Skeletal muscle satellite cell (primary cell): ENCODE data around the gene SMIM11.
"Not testable (repeated sequence)": the region's sequence is repeated elsewhere in the genome, so short reads cannot be mapped to it uniquely, and the experiment has no call there.

Source experiments
- H3K27me3 ChIP-seq: 2 replicates; pipeline ENCODE4 v1.7.0; 2013; ENCODE audit warnings: low read length; ENCODE audit not compliant: control insufficient read depth, insufficient read depth
- H3K36me3 ChIP-seq: 2 replicates; pipeline ENCODE4 v1.7.0; 2013; ENCODE audit warnings: mild to moderate bottlenecking, control low read depth, low read length; ENCODE audit not compliant: insufficient read depth
- H3K4me1 ChIP-seq: 2 replicates; pipeline ENCODE4 v1.7.0; 2013; ENCODE audit warnings: low read length; ENCODE audit not compliant: control insufficient read depth, insufficient read depth
- H3K4me2 ChIP-seq: 2 replicates; pipeline ENCODE4 v1.7.0; 2013; ENCODE audit warnings: mild to moderate bottlenecking, low read length
- H3K4me3 ChIP-seq: 2 replicates; pipeline ENCODE4 v1.7.0; 2013; ENCODE audit warnings: low read length
- H3K9ac ChIP-seq: 2 replicates; pipeline ENCODE4 v1.7.0; 2013; ENCODE audit warnings: mild to moderate bottlenecking, low read depth, low read length, moderate library complexity
- H3K9me3 ChIP-seq: replicated peaks from 2 replicates; pipeline ENCODE4 v1.7.0; 2013; ENCODE audit warnings: mild to moderate bottlenecking, control low read depth, low read length

The SMIM11 gene

DNA sequence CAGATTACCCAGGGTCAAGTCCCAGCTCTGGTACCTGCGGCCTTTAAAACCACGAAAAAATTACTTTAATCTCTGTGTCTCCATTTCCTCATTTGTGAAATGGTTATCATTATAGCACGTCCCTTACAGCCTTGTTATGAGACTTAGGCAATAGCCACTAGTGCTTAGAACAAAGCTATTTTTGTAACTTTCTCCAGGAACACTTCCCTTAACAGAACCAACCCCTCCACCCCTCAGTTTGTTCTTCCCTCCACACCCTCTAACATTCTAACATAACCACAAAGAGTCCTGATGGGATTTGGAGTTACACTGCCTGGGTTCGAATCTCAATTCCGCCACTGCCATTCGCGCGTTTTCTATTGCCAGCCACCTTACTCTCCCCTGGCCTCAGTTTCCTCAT is 845 bp upstream of the SMIM11 start:
- not testable (repeated sequence) for H3K9ac ChIP-seq, H3K4me2 ChIP-seq, H3K4me1 ChIP-seq, H3K4me3 ChIP-seq, H3K9me3 ChIP-seq, H3K36me3 ChIP-seq
- H3K27me3 ChIP-seq: peaks cover 12% of the 10 kb centered on the region

DNA sequence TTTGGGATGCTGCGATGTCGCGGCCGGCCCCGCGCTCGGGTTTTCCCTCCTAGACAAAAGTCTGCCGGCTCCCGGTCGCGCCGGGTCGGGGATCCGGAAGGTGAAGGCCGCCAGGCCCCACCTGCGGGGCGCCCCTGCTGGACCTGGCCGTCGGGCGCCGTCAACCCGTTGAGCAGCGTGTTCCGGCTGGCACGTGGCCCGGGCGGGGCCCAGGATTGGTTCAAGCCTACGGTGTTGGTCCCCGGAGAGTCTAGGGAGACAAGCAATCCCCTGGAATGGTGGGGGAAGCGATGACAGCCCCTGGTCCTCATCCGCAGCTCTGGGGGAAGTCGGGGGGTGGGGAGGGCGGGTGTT is 289 bp downstream of the SMIM11 start:
- not testable (repeated sequence) for H3K9ac ChIP-seq, H3K36me3 ChIP-seq, H3K4me3 ChIP-seq, H3K27me3 ChIP-seq, H3K4me2 ChIP-seq, H3K4me1 ChIP-seq, H3K9me3 ChIP-seq

DNA sequence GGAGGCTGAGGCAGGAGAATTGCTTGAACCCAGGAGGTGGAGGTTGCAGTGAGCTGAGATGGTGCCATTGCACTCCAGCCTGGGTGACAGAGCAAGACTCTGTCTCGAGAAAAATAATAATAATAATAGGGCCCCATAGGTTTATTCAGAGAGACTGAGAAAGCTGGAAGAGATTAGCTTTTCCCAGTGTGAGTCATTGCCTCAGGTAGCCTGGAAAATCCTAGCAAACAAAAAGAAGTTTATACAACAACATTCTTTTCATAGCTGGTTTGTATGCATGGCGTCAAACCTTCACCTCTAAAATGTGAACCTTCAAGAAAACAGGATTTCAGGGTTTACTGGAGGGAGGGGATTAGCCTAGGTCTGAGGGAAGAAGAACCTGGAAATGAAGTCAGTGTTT is 7.8 kb downstream of the SMIM11 start:
- H3K4me1 ChIP-seq, H3K4me2 ChIP-seq, H3K36me3 ChIP-seq, H3K4me3 ChIP-seq, H3K9ac ChIP-seq, H3K27me3 ChIP-seq, H3K9me3 ChIP-seq: not testable (repeated sequence)

DNA sequence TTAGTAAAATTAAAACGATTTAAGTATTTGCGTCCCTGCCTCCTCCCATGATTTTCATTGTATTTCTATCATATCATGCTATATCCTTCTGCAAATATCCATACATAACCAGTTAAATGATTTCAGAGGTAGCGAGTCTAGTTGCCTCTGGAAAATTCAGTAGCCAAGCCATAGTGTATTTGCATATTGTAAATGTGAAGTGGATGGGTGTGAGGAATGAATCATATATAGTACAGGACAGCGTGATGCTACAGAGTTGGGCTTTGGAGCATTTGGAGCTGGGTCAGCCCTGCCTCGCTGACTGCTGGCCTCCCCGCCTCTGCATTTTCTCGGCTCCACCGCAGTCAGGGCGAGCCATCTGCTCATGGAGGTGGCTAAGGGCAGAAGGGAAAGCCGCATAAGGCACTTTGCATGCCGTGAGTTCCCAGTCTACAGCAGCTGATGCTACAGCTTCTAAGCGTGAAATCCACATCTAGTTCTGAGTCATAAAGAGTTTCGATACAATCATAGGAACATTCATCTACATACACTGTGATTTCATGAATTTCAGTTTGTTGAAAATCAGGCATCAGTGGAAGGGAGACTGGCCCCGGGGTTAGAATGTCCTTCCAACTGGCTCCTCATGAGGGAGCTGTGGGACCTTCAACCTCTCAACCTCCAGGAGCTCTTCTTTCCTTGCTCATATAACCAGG is 8.6 kb downstream of the SMIM11 start:
- H3K4me2 ChIP-seq, H3K36me3 ChIP-seq, H3K4me1 ChIP-seq, H3K9me3 ChIP-seq, H3K27me3 ChIP-seq, H3K4me3 ChIP-seq, H3K9ac ChIP-seq: not testable (repeated sequence)

DNA sequence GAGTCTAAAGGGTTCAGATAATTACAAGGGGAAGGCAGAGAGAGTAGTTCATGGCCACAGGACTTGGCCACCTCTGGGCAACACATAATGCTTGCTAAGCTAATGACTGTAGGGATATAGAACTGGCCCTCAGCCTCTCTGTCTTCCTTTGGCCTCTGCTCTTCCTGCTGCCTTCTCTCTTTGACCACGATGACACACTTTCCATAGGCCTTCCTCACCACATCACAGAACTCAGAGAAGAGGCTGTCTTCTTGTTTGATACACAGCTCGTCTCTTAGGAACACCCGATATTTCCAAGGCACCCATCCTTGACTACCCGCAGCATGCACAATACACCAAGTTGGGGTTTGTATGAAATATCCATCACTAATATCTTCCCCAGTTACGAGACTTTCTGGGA is 25.2 kb downstream of the SMIM11 start:
- H3K9me3 ChIP-seq, H3K4me3 ChIP-seq, H3K36me3 ChIP-seq, H3K4me2 ChIP-seq, H3K4me1 ChIP-seq, H3K27me3 ChIP-seq, H3K9ac ChIP-seq: not testable (repeated sequence)

DNA sequence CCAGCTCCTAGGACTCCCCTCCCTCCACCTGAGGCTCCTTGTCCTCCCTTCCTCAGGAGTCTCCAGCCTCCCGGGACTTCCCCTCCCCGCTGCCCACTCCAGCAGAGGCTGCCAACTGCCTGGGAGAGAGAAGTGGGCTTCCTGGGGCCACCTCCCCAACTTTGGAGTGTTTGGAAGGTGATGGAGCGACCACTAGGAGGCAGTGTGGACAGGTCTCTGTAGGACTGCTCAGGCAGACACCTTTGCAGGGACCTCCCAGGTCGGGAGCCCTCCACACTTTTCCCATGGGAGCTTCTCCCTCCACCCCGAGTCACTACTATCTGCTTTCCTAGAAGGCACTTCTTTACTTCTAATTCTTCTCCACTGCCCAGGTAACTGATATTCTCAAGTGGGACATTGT is 29.4 kb downstream of the SMIM11 start:
- H3K36me3 ChIP-seq, H3K27me3 ChIP-seq, H3K4me3 ChIP-seq, H3K4me1 ChIP-seq, H3K9ac ChIP-seq, H3K4me2 ChIP-seq, H3K9me3 ChIP-seq: not testable (repeated sequence)

DNA sequence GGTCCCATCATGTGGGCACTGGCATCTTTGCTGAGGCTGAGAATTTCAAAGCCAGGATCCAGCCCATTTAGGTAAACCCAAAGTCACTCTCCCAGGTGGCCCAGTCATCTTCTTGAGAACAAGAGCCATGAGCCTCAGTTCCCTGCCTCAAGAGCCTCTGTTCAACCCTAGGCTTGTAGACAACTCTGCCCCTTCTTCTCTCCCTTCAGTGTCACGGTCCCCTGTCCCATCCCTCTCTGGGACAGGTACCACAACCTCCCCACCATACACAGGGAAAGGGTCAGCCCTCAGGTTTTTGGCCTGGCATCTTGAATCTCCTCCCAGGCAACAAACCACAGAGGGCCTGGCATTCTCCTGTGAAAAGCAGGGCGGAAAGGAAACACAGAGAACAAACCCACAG is 30.4 kb downstream of the SMIM11 start:
- H3K4me2 ChIP-seq, H3K27me3 ChIP-seq, H3K9ac ChIP-seq, H3K36me3 ChIP-seq, H3K9me3 ChIP-seq, H3K4me3 ChIP-seq, H3K4me1 ChIP-seq: not testable (repeated sequence)

DNA sequence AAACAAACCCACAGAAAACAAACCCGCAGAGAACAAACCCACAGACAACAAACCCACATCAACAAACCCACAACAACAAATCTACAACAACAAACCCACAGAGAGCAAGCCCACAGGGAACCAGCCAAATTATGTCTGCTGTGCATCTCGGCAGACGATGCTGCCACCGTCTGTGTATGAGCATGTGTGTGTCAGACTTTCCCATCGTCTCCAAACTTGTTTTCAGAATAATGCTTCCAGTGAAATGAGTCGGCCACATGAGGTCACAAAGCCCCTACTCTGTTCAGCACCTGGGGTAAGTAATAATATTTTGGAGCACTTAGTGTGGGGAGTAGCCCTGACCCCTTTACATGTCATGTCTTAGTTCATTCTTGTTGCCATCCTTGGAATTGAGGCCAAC is 30.8 kb downstream of the SMIM11 start:
- not testable (repeated sequence) for H3K4me1 ChIP-seq, H3K9me3 ChIP-seq, H3K36me3 ChIP-seq, H3K9ac ChIP-seq, H3K27me3 ChIP-seq, H3K4me2 ChIP-seq, H3K4me3 ChIP-seq

DNA sequence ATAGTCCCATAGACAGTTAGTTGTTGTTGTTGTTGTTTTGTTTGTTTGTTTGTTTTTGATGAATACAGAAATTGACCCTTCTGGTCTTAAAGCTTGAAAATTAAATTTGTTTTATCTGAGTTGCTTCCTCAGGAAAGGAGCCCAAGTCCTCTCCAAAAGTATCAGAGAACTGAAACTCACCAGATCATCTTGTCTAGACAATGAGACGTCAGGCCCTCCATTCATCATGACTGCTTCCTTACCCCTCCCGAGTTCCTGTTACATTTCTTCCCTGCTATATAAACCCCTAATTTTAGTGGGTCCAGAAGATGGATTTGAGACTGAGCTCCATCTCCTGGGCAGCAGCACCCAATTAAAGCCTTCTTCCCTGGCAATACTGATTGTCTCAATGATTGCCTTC is 31.4 kb downstream of the SMIM11 start:
- not testable (repeated sequence) for H3K27me3 ChIP-seq

DNA sequence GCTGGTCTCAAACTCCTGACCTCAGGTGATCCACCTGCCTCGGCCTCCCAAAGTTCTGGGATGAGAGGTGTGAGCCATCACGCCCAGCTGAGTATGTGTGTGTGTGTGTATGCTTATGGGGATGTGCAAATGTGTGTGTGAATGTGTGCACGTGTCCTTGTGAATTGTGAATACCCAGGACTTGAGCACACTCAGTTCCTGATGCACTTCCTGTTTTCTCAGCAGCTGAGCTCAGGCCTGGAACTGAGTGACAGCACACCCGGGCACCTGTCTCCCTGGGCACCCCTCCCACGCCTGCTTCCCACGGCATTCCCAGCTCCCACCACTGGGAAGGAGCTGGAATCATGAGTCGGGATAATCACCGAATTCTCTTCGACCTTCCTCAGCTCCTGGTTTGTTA is 32.0 kb downstream of the SMIM11 start:
- H3K36me3 ChIP-seq, H3K4me1 ChIP-seq, H3K9me3 ChIP-seq, H3K9ac ChIP-seq, H3K27me3 ChIP-seq, H3K4me2 ChIP-seq, H3K4me3 ChIP-seq: not testable (repeated sequence)

More for the DNA sequence above, 31.4 kb downstream of the SMIM11 start:
- not testable (repeated sequence) for H3K4me1 ChIP-seq, H3K9ac ChIP-seq, H3K36me3 ChIP-seq, H3K4me2 ChIP-seq, H3K9me3 ChIP-seq, H3K4me3 ChIP-seq

DNA sequence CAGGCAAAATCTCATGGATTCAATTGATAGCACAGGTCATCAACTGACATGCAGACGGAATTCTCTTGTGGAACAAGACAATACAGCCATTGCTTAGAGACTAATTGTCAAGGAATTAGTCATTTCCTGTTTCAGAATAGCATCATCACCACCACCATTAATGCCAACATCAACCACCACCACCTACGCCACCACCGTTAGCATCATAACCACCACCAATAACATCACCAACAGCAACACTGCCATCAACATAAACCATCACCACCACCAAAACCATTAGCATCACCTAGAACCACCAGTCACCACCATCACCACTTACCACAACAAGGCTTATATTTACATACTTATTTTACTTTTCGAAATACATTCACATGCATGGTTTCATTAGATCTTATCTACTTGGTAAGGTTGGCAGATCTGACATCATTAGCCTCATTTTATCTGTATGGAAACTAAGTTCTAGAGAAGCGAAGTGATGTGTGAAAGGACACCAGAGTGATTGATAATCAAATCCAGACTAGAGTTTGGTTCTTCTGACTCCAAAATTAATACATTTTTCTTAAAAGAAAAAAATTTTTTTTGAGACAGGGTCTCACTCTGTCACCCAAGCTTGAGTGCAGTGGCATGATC is 42.3 kb downstream of the SMIM11 start:
- not testable (repeated sequence) for H3K4me2 ChIP-seq, H3K4me1 ChIP-seq, H3K36me3 ChIP-seq, H3K27me3 ChIP-seq, H3K4me3 ChIP-seq, H3K9ac ChIP-seq, H3K9me3 ChIP-seq

DNA sequence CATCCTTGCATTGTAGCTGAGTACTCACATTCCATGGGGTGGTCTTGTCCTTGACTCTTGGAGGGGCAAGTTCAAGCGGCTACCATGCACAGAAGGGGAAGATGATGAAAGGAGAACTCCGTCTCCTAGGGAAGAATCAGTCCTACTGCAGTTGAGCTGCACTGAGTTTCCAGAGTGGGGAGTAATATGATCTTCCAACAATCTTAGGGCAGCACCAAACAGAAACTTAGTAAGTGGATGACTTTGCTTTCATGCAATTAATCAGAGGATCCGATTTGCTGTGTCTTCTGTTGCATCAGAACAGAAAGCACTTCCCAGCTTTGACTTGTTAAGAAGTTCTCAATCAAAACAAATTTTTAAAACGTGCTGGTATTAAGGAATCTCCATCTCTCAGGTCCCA is 48.5 kb downstream of the SMIM11 start, which contains the start of gene SMIM34:
Gene SMIM34, minus strand, starts transcription at position 147 of the 400 bp plus-strand sequence. Its CDS starts 112 bp downstream, at position 35.
- H3K4me2 ChIP-seq, H3K36me3 ChIP-seq, H3K4me3 ChIP-seq, H3K9ac ChIP-seq, H3K27me3 ChIP-seq, H3K9me3 ChIP-seq, H3K4me1 ChIP-seq: not testable (repeated sequence)
